ENCODE measurements around the gene SDHC. TPM values are rescaled to one million over a fixed set of nuclear protein-coding genes. Genes with fewer than 3 reads are reported as not detected.
A peak's percentile ranks its signal among the peaks of the same experiment; 100 is the strongest.

The SDHC gene
- polyA plus RNA-seq, 1 of the 3 experiments (the other 2 are of a cell fraction) = 195 TPM

DNA sequence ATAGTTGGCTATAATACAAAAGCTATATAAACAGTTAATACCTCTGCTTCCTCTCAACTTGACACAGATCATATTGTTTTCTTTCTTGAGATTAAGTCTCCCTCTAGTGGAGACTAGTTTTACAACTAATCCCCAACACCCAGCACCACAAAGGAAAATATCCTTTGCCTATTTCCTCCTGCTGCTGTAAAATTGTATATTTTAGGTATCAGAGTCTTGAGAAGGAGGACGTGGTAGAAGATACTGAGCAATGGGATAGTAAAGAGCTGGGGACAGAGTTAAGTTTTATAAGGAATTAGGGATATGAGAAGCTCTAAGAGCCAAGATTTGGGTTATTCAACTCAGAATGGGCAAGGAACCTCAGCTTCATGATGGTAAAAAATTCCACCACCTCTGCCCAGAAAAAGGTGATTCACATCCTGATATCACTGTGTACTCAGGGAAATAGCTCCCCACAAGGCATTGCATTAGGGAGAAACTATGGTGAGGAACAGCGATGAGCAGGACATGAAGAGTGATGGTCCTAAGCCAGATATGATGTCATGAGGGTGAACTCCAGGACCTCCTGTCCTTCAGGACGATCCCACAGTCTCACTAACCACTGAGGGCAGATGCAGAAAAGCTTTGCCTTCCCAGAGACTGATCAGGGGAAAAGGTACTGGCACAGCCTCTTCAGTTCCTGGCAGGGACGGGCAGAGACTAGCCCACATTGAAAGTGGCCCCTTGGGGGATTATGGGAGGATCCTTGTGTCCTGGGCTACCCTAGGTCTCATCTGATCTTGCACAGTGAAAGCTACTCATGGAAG, 68.2 kb downstream of the SDHC start:
- H3K4me3 ChIP-seq (ENCODE audit: low read depth in 2 of 2, low read length in 1 of 2) = peak overlapping the region in 1 of 2 experiments; percentile 34; a peak in 2 of 4 replicates
- no peaks in the 10 kb centered on the region for H3K36me3 ChIP-seq (replicated peaks in 1 of 2; ENCODE audit: control insufficient read depth in 1 of 2, insufficient read depth in 2 of 2, low read length in 1 of 2)
- TF ChIP-seq TCF12 (IDR thresholded peaks at IDR 0.05) (peak; percentile 17; the same call in 1 of the 2 replicates), RAD21 (IDR thresholded peaks at IDR 0.05; ENCODE audit: low read length) (peak; percentile 78), RFX5 (IDR thresholded peaks at IDR 0.05; ENCODE audit: low read length) (no peak), SMC3 (IDR thresholded peaks at IDR 0.05; ENCODE audit: low read depth, low read length) (peak; percentile 56)
- TF ChIP-seq, protein P1, sequence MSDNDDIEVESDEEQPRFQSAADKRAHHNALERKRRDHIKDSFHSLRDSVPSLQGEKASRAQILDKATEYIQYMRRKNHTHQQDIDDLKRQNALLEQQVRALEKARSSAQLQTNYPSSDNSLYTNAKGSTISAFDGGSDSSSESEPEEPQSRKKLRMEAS (IDR thresholded peaks at IDR 0.05; ENCODE audit: low read depth) = no peak
- TF ChIP-seq, protein P2, sequence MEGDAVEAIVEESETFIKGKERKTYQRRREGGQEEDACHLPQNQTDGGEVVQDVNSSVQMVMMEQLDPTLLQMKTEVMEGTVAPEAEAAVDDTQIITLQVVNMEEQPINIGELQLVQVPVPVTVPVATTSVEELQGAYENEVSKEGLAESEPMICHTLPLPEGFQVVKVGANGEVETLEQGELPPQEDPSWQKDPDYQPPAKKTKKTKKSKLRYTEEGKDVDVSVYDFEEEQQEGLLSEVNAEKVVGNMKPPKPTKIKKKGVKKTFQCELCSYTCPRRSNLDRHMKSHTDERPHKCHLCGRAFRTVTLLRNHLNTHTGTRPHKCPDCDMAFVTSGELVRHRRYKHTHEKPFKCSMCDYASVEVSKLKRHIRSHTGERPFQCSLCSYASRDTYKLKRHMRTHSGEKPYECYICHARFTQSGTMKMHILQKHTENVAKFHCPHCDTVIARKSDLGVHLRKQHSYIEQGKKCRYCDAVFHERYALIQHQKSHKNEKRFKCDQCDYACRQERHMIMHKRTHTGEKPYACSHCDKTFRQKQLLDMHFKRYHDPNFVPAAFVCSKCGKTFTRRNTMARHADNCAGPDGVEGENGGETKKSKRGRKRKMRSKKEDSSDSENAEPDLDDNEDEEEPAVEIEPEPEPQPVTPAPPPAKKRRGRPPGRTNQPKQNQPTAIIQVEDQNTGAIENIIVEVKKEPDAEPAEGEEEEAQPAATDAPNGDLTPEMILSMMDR (IDR thresholded peaks at IDR 0.05) = peak; percentile 81
- peak overlapping the region; percentile 58 for H3K4me2 ChIP-seq
- peaks cover 23% of the 10 kb centered on the region for H3F3A ChIP-seq (replicated peaks; ENCODE audit: insufficient read depth)
- H2AFZ ChIP-seq (ENCODE audit: low read depth) = peak overlapping the region; percentile 90
- H3K9ac ChIP-seq = peak overlapping the region; percentile 46
- H4K20me1 ChIP-seq (ENCODE audit: insufficient read depth) = no peaks in the 10 kb centered on the region
- WGBS (ENCODE audit: low lambda C conversion rate) = 24% methylated on average over 4 of the region's 4 CpGs
- POLR2A ChIA-PET = no interaction called here
- H3K27me3 ChIP-seq (ENCODE audit: insufficient read depth) = no peaks in the 10 kb centered on the region
- H3K79me2 ChIP-seq (ENCODE audit: insufficient read depth) = no peaks in the 10 kb centered on the region
- peak; percentile 60 for DNase-seq
- H3K9me3 ChIP-seq = no peaks in the 10 kb centered on the region
- no peaks in the 10 kb centered on the region for H3K9me2 ChIP-seq
- no peaks in the 10 kb centered on the region; a peak in 1 of 4 replicates for H3K4me1 ChIP-seq (ENCODE audit: control insufficient read depth in 1 of 2, insufficient read depth in 2 of 2, low read depth in 1 of 2, low read length in 1 of 2)
- peak overlapping the region in 1 of 2 experiments; percentile 72; a peak in 2 of 4 replicates for H3K27ac ChIP-seq (ENCODE audit: low read depth in 2 of 2, low read length in 1 of 2)
- CTCF ChIA-PET = interaction anchor here (0.6 to 6.6 kb wide), 45 partner anchors 8 to 311 kb away, joined by 3 to 78 read pairs (median 6); partner anchors contain the start of genes APOA2, CFAP126, FCER1G and NDUFS2

DNA sequence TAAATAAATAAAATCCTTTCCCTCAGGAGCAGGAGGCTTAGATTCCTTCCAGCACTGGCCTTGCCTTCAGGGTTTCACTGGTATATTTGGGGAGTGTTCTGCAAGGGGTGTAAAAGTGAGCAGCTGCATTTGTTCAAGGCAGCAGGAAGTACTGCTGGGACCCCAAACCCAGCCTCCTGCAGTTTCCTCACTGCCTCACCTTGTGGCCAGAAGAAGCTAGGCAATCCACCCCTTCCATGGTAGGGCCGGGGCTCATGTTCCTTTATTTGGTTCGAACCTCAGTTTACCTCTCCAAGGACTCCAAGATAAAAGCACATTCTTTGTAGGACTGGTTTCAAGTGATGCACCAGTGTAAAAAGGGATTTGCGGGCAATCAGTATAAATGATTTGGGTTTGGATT, 74.5 kb downstream of the SDHC start:
- Histone ChIP-seq H3K4me3 (ENCODE audit: low read depth in 2 of 2, low read length in 1 of 2) (no peak overlapping the region), H3F3A (replicated peaks; ENCODE audit: insufficient read depth) (peaks cover under 1% of the 10 kb centered on the region), H3K36me3 (replicated peaks in 1 of 2; ENCODE audit: control insufficient read depth in 1 of 2, insufficient read depth in 2 of 2, low read length in 1 of 2) (no peaks in the 10 kb centered on the region), H2AFZ (ENCODE audit: low read depth) (no peak overlapping the region), H3K9me3 (no peaks in the 10 kb centered on the region), H4K20me1 (ENCODE audit: insufficient read depth) (no peaks in the 10 kb centered on the region), H3K79me2 (ENCODE audit: insufficient read depth) (no peaks in the 10 kb centered on the region), H3K9ac (no peak overlapping the region), H3K27ac (ENCODE audit: low read depth in 2 of 2, low read length in 1 of 2) (no peak overlapping the region), H3K9me2 (no peaks in the 10 kb centered on the region), H3K4me1 (ENCODE audit: control insufficient read depth in 1 of 2, insufficient read depth in 2 of 2, low read depth in 1 of 2, low read length in 1 of 2) (peaks cover 0 to 5% of the 10 kb centered on the region in 2 experiments; a peak in 2 of 4 replicates), H3K4me2 (no peak overlapping the region), H3K27me3 (ENCODE audit: insufficient read depth) (no peaks in the 10 kb centered on the region)
- CTCF ChIA-PET = interaction anchor here (1.0 to 2.0 kb wide), 2 partner anchors 162 to 223 kb away, joined by 3 to 10 read pairs; partner anchors contain the start of gene TOMM40L
- 90% methylated on average over 3 of the region's 3 CpGs for WGBS (ENCODE audit: low lambda C conversion rate)
- no peak for DNase-seq
- POLR2A ChIA-PET = interaction anchor here (2.0 kb wide), 1 partner anchor 186 kb away, joined by 10 read pairs; the partner anchor contains the start of gene NDUFS2
- TF ChIP-seq SMC3 (IDR thresholded peaks at IDR 0.05; ENCODE audit: low read depth, low read length) (no peak), RCOR1 (IDR thresholded peaks at IDR 0.05; ENCODE audit: low read length) (no peak), NFIC (IDR thresholded peaks at IDR 0.05; ENCODE audit: borderline replicate concordance) (no peak), YY1 (IDR thresholded peaks at IDR 0.05; ENCODE audit: low read depth) (no peak), MEF2A (IDR thresholded peaks at IDR 0.05; ENCODE audit: borderline replicate concordance, low read depth) (no peak), SIN3A (IDR thresholded peaks at IDR 0.05; ENCODE audit: borderline replicate concordance, low read depth, low read length) (no peak), CHD2 (IDR thresholded peaks at IDR 0.05; ENCODE audit: low read length, partially characterized antibody) (no peak), GATA2 (CRISPR knock-in tag; IDR thresholded peaks at IDR 0.05) (no peak), NRF1 (IDR thresholded peaks at IDR 0.05; ENCODE audit: low read depth, low read length) (no peak), POLR2AphosphoS5 (IDR thresholded peaks at IDR 0.05; ENCODE audit: low read depth, low read length) (no peak)
- TF ChIP-seq, protein P1 (IDR thresholded peaks at IDR 0.05; ENCODE audit: low read depth) = no peak
- TF ChIP-seq, protein P3, sequence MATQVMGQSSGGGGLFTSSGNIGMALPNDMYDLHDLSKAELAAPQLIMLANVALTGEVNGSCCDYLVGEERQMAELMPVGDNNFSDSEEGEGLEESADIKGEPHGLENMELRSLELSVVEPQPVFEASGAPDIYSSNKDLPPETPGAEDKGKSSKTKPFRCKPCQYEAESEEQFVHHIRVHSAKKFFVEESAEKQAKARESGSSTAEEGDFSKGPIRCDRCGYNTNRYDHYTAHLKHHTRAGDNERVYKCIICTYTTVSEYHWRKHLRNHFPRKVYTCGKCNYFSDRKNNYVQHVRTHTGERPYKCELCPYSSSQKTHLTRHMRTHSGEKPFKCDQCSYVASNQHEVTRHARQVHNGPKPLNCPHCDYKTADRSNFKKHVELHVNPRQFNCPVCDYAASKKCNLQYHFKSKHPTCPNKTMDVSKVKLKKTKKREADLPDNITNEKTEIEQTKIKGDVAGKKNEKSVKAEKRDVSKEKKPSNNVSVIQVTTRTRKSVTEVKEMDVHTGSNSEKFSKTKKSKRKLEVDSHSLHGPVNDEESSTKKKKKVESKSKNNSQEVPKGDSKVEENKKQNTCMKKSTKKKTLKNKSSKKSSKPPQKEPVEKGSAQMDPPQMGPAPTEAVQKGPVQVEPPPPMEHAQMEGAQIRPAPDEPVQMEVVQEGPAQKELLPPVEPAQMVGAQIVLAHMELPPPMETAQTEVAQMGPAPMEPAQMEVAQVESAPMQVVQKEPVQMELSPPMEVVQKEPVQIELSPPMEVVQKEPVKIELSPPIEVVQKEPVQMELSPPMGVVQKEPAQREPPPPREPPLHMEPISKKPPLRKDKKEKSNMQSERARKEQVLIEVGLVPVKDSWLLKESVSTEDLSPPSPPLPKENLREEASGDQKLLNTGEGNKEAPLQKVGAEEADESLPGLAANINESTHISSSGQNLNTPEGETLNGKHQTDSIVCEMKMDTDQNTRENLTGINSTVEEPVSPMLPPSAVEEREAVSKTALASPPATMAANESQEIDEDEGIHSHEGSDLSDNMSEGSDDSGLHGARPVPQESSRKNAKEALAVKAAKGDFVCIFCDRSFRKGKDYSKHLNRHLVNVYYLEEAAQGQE (IDR thresholded peaks at IDR 0.05; ENCODE audit: low read depth, low read length) = no peak
- TF ChIP-seq, protein P4, sequence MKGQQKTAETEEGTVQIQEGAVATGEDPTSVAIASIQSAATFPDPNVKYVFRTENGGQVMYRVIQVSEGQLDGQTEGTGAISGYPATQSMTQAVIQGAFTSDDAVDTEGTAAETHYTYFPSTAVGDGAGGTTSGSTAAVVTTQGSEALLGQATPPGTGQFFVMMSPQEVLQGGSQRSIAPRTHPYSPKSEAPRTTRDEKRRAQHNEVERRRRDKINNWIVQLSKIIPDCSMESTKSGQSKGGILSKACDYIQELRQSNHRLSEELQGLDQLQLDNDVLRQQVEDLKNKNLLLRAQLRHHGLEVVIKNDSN (IDR thresholded peaks at IDR 0.05; ENCODE audit: borderline replicate concordance, low read depth) = no peak
- TF ChIP-seq, protein P5, sequence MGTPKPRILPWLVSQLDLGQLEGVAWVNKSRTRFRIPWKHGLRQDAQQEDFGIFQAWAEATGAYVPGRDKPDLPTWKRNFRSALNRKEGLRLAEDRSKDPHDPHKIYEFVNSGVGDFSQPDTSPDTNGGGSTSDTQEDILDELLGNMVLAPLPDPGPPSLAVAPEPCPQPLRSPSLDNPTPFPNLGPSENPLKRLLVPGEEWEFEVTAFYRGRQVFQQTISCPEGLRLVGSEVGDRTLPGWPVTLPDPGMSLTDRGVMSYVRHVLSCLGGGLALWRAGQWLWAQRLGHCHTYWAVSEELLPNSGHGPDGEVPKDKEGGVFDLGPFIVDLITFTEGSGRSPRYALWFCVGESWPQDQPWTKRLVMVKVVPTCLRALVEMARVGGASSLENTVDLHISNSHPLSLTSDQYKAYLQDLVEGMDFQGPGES (IDR thresholded peaks at IDR 0.05; ENCODE audit: low read depth, low read length) = no peak

Measured in SK-N-SH (cell line).